HFF-Myc (cell line): ENCODE measurements around the gene ZNF521.

Experiments used
- DNase-seq: peaks from one replicate; pipeline ENCODE4 v3.0.0-alpha.2; 2011; ENCODE audit warnings: low read depth; ENCODE audit errors: extremely low read depth
- H3K4me3 ChIP-seq: replicated peaks from 2 replicates; pipeline ENCODE4 v1.5.1; 2011; ENCODE audit warnings: low read depth, mild to moderate bottlenecking, control low read depth, low read length
- CTCF ChIP-seq: IDR thresholded peaks from 2 replicates; pipeline ENCODE4 v1.5.1; 2012; ENCODE audit warnings: mild to moderate bottlenecking, low read depth, low read length, control low read depth; ENCODE audit errors: missing control alignments

Gene ZNF521

GRCh38 chr18:25181581-25181980 is 170.4 kb downstream of the ZNF521 start:
- TF ChIP-seq CTCF = no peak
- DNase-seq = no peak
- H3K4me3 ChIP-seq = no peak overlapping the region

GRCh38 chr18:25180973-25181548 is 170.9 kb downstream of the ZNF521 start:
- DNase-seq = no peak
- H3K4me3 ChIP-seq = no peak overlapping the region
- TF ChIP-seq CTCF = no peak

- TF ChIP-seq CTCF = no peak
- no peak overlapping the region for H3K4me3 ChIP-seq
- no peak for DNase-seq
These were observed 174.3 kb downstream of the ZNF521 start for GRCh38 chr18:25177631-25178030.

- no peak overlapping the region for H3K4me3 ChIP-seq
- no peak for TF ChIP-seq CTCF
- no peak for DNase-seq
These were observed 175.4 kb downstream of the ZNF521 start for GRCh38 chr18:25176518-25177042.

GRCh38 chr18:25175558-25176517 is 176.1 kb downstream of the ZNF521 start:
- TF ChIP-seq CTCF = no peak

GRCh38 chr18:25174324-25174723 is 177.6 kb downstream of the ZNF521 start:
- no peak overlapping the region for H3K4me3 ChIP-seq
- DNase-seq = no peak
- no peak for TF ChIP-seq CTCF

More at GRCh38 chr18:25175558-25176517, 176.1 kb downstream of the ZNF521 start:
- DNase-seq = no peak
- H3K4me3 ChIP-seq = no peak overlapping the region
